Tibial artery (tissue), 4 donors: Measurements from ENCODE around the gene KCTD1.

Experiments used
- DNase-seq, 2 donors: peaks; one replicate each; pipeline ENCODE4 v3.0.0-alpha.2; 2019
- H3K27ac ChIP-seq, 2 donors: fragments of 200-600 bp; sonication (generic) in 1 of 2; 1 replicate in 1 of 2; 2 replicates in 1 of 2; pipeline ENCODE4 v1.5.1; 2018 to 2019; ENCODE audit warnings: mild to moderate bottlenecking in 1 of 2
- H3K27me3 ChIP-seq, 2 donors: fragments of 200-600 bp; sonication (generic) in 1 of 2; one replicate each; pipeline versions ENCODE4 v1.5.1 to v1.6.0; 2016 to 2019
- H3K36me3 ChIP-seq, 3 donors: fragments of 200-600 bp; sonication (generic) in 2 of 3; one replicate each; pipeline ENCODE4 v1.5.1; 2016 to 2019; ENCODE audit warnings: mild to moderate bottlenecking in 2 of 3
- H3K4me1 ChIP-seq, 4 donors: fragments of 200-600 bp; sonication (generic) in 2 of 4; 1 replicate in 3 of 4; 2 replicates in 1 of 4; pipeline ENCODE4 v1.5.1; 2016 to 2019
- H3K4me3 ChIP-seq, 2 donors: fragments of 200-600 bp; sonication (generic) in 1 of 2; 1 replicate in 1 of 2; 2 replicates in 1 of 2; pipeline ENCODE4 v1.5.1; 2018 to 2019; ENCODE audit warnings: mild to moderate bottlenecking in 2 of 2
- H3K9me3 ChIP-seq, 3 donors: fragments of 200-600 bp; sonication (generic) in 1 of 3; one replicate each; pipeline ENCODE4 v1.5.1; 2016 to 2019
- CTCF ChIP-seq, 2 experiments: fragments of 200-600 bp in 1 of 2; fragments of 450-650 bp in 1 of 2; IDR thresholded peaks; one replicate each; pipeline ENCODE4 v1.5.1; 2017 to 2019; ENCODE audit warnings: antibody characterized with exemption in 2 of 2, mild to moderate bottlenecking in 1 of 2, moderate library complexity in 1 of 2
- intact Hi-C: fragments of 100-400 bp; cut with DNase I; formaldehyde crosslinking; loops from one replicate; pipeline ENCODE4 v1.15.0; 2023; ENCODE audit warnings: low total_unique reads

KCTD1 gene

DNA sequence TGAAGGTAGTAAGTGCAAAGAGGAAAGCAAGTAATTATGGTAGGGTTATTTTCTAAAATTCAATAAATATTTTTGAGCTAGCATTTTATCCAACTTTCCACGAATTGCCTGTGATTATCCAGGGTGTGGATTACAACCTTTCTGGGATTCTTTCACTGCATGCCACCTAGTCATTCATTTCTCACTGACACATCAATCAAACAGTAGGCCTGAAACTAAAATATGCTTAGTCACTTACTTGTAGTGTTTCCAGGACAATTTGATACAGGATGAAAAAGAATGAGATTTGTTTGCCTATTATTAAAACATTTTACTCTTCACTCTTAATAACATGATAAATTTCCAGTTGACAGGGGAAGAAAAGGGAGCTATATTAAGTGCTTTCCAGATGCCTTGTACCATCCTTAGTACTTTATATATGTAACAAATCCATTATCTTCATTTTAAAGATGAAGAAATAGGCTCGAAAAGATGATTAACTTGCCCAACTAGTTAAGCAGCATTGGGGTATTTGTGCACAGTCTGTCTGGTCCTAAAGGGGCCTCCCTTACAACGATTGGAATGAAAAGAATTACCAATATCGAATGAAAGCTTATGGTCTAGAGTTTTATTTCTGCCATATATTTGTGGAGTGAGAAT is 70.4 kb downstream of the KCTD1 start:
- DNase-seq = no peak
- intact Hi-C loops = no loop called here
- TF ChIP-seq CTCF (IDR thresholded peaks at IDR 0.05) = no peak
- Histone ChIP-seq H3K36me3 (peaks cover 0 to 15% (median 8%) of the 10 kb centered on the region in 3 donors), H3K27me3 (no peaks in the 10 kb centered on the region), H3K4me3 (no peak overlapping the region), H3K9me3 (no peaks in the 10 kb centered on the region), H3K4me1 (peaks cover 0 to 19% (median 6%) of the 10 kb centered on the region in 4 donors), H3K27ac (no peak overlapping the region)

DNA sequence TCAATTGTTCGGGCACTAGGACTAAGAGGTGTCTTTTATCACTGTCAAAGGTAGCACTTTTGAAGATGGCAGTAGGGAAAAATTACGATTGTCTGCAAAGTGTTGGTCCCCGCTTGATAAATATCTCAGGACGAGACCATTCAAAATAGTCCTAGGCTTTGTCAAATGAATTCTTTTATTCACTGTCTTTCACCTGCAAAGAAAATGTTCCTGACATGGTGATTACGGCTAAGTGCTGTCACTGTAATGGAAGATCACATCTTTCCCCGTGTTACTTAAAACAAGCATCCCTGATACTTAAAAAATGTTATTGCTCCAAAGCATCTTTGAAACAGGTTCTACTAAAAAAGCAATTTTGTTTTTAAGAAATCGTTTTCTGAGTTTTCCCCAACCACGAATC is 71.7 kb downstream of the KCTD1 start:
- intact Hi-C loops = no loop called here
- Histone ChIP-seq H3K27ac (no peak overlapping the region), H3K4me1 (peaks cover 0 to 19% (median 6%) of the 10 kb centered on the region in 4 donors), H3K27me3 (no peaks in the 10 kb centered on the region), H3K36me3 (peaks cover 0 to 15% (median 10%) of the 10 kb centered on the region in 3 donors), H3K9me3 (no peaks in the 10 kb centered on the region), H3K4me3 (no peak overlapping the region)
- TF ChIP-seq CTCF (IDR thresholded peaks at IDR 0.05) = no peak
- no peak for DNase-seq

GRCh38 chr18:26474542-26474941 is 73.8 kb downstream of the KCTD1 start:
- Histone ChIP-seq H3K4me3 (no peak overlapping the region), H3K27ac (no peak overlapping the region), H3K4me1 (peaks cover 0 to 7% (median 5%) of the 10 kb centered on the region in 4 donors), H3K9me3 (no peaks in the 10 kb centered on the region), H3K36me3 (peaks cover 0 to 17% (median 15%) of the 10 kb centered on the region in 3 donors), H3K27me3 (no peaks in the 10 kb centered on the region)
- DNase-seq = no peak
- no peak for TF ChIP-seq CTCF (IDR thresholded peaks at IDR 0.05)
- intact Hi-C loops = no loop called here

- no peaks in the 10 kb centered on the region for H3K27me3 ChIP-seq
- no peaks in the 10 kb centered on the region for H3K4me1 ChIP-seq
- H3K27ac ChIP-seq = no peak overlapping the region
- intact Hi-C loops = no loop called here
- H3K9me3 ChIP-seq = no peaks in the 10 kb centered on the region
- H3K4me3 ChIP-seq = no peak overlapping the region
- peaks cover 0 to 17% (median 15%) of the 10 kb centered on the region in 3 donors for H3K36me3 ChIP-seq
- no peak for DNase-seq
- no peak for TF ChIP-seq CTCF (IDR thresholded peaks at IDR 0.05)
Observed at GRCh38 chr18:26473672-26474071, 74.7 kb downstream of the KCTD1 start.

- no peak for DNase-seq
- H3K27ac ChIP-seq = no peak overlapping the region
- intact Hi-C loops = no loop called here
- TF ChIP-seq CTCF (IDR thresholded peaks at IDR 0.05) = no peak
- H3K27me3 ChIP-seq = no peaks in the 10 kb centered on the region
- peaks cover 0 to 17% (median 15%) of the 10 kb centered on the region in 3 donors for H3K36me3 ChIP-seq
- H3K4me1 ChIP-seq = no peaks in the 10 kb centered on the region
- H3K9me3 ChIP-seq = no peaks in the 10 kb centered on the region
- H3K4me3 ChIP-seq = no peak overlapping the region
Observed at GRCh38 chr18:26471826-26472225, 76.5 kb downstream of the KCTD1 start.
